Measurements from ENCODE around the gene TRIM66.
"Not testable (repeated sequence)": the region's sequence is repeated elsewhere in the genome, so short reads cannot be mapped to it uniquely, and the experiment has no call there.

TRIM66 gene

GRCh38 chr11:8690374-8691342 lies 8.2 kb upstream of the TRIM66 start:
- DNase-seq (ENCODE audit: low read depth) = no peak

GRCh38 chr11:8689726-8690255 lies 7.3 kb upstream of the TRIM66 start:
- DNase-seq (ENCODE audit: low read depth) = no peak

- DNase-seq (ENCODE audit: low read depth) = peak; percentile 91
These were observed 6.2 kb upstream of the TRIM66 start for GRCh38 chr11:8688414-8689362.

GRCh38 chr11:8686325-8686724 lies 3.9 kb upstream of the TRIM66 start:
- no peak for DNase-seq (ENCODE audit: low read depth)

GRCh38 chr11:8685820-8686219 lies 3.4 kb upstream of the TRIM66 start:
- no peak for DNase-seq (ENCODE audit: low read depth)

- no peak for DNase-seq (ENCODE audit: low read depth)
These were observed 2.8 kb upstream of the TRIM66 start for GRCh38 chr11:8685306-8685705.

- DNase-seq (ENCODE audit: low read depth) = no peak
These were observed 2.3 kb upstream of the TRIM66 start for GRCh38 chr11:8684600-8685290.

GRCh38 chr11:8683115-8683807 lies 796 bp upstream of the TRIM66 start:
- no peak for DNase-seq (ENCODE audit: low read depth)

GRCh38 chr11:8681837-8682302 lies 595 bp downstream of the TRIM66 start:
- no peak for DNase-seq (ENCODE audit: low read depth)

GRCh38 chr11:8679006-8679405 lies 3.5 kb downstream of the TRIM66 start:
- no peak for DNase-seq (ENCODE audit: low read depth)

GRCh38 chr11:8676458-8676857 lies 6.0 kb downstream of the TRIM66 start:
- no peak for DNase-seq (ENCODE audit: low read depth)

GRCh38 chr11:8674859-8675258 lies 7.6 kb downstream of the TRIM66 start:
- peak; percentile 34 for DNase-seq (ENCODE audit: low read depth)

- DNase-seq (ENCODE audit: low read depth) = no peak
These were observed 10.1 kb downstream of the TRIM66 start for GRCh38 chr11:8672346-8672745.

- no peak for DNase-seq (ENCODE audit: low read depth)
These were observed 10.8 kb downstream of the TRIM66 start for GRCh38 chr11:8671651-8672062.

- DNase-seq (ENCODE audit: low read depth) = peak; percentile 98
These were observed 11.3 kb downstream of the TRIM66 start for GRCh38 chr11:8671193-8671612.

- DNase-seq (ENCODE audit: low read depth) = not testable (repeated sequence)
These were observed 12.4 kb downstream of the TRIM66 start for GRCh38 chr11:8670081-8670480.

GRCh38 chr11:8665222-8665621 lies 17.2 kb downstream of the TRIM66 start:
- DNase-seq (ENCODE audit: low read depth) = no peak

- no peak for DNase-seq (ENCODE audit: low read depth)
These were observed 21.3 kb downstream of the TRIM66 start for GRCh38 chr11:8661001-8661795.

GRCh38 chr11:8658321-8659057 lies 24.0 kb downstream of the TRIM66 start:
- DNase-seq (ENCODE audit: low read depth) = no peak

Data from HS-5 (cell line).